SK-N-SH treated with all-trans-retinoic acid at 6 μM for 48 hours (cell line): ENCODE data around the gene NFIB.

ENCODE experiments used
- ATAC-seq: fragments of 200-7000 bp; cut with Tn5 transposase; 3 replicates; pipeline ENCODE4 v1.9.1; 2020; ENCODE audit warnings: mild to moderate bottlenecking, moderate library complexity
- ARNTL ChIP-seq: fragments of 450-650 bp; formaldehyde crosslinking; IDR thresholded peaks from 2 replicates; pipeline ENCODE4 v1.5.0; 2020; ENCODE audit warnings: low read depth, mild to moderate bottlenecking, moderate library complexity, borderline replicate concordance
- CREB5 ChIP-seq: fragments of 250-450 bp; sonication (Bioruptor Pico); IDR thresholded peaks from 2 replicates; pipeline ENCODE4 v1.5.1; 2020; ENCODE audit warnings: low read depth, mild to moderate bottlenecking, moderate library complexity
- CSDC2 ChIP-seq: fragments of 250-450 bp; sonication (Bioruptor Pico); IDR thresholded peaks from 2 replicates; pipeline ENCODE4 v1.5.0; 2020; ENCODE audit warnings: mild to moderate bottlenecking, moderate library complexity
- CSRNP3 ChIP-seq: fragments of 250-450 bp; sonication (Bioruptor Pico); IDR thresholded peaks from 2 replicates; pipeline ENCODE4 v1.5.1; 2021; ENCODE audit warnings: mild to moderate bottlenecking, moderate library complexity
- ESRRG ChIP-seq: fragments of 250-450 bp; sonication (Bioruptor Pico); IDR thresholded peaks from 2 replicates; pipeline ENCODE4 v1.6.1; 2021; ENCODE audit warnings: mild to moderate bottlenecking
- GLIS3 ChIP-seq: fragments of 250-450 bp; sonication (Bioruptor Pico); IDR thresholded peaks from 2 replicates; pipeline ENCODE4 v1.5.0; 2020; ENCODE audit warnings: mild to moderate bottlenecking, moderate library complexity
- ISL1 ChIP-seq: fragments of 250-450 bp; sonication (Bioruptor Pico); IDR thresholded peaks from 2 replicates; pipeline ENCODE4 v2.1.2; 2022; ENCODE audit warnings: mild to moderate bottlenecking, moderate library complexity
- OSR1 ChIP-seq: fragments of 250-450 bp; sonication (Bioruptor Pico); IDR thresholded peaks from 2 replicates; pipeline ENCODE4 v1.8.0; 2022; ENCODE audit warnings: moderate library complexity, mild to moderate bottlenecking, inconsistent platforms
- PATZ1 ChIP-seq: fragments of 250-450 bp; sonication (Bioruptor Pico); IDR thresholded peaks from 2 replicates; pipeline ENCODE4 v1.8.0; 2020; ENCODE audit warnings: mild to moderate bottlenecking, moderate library complexity, borderline replicate concordance
- POU6F1 ChIP-seq: fragments of 250-450 bp; sonication (Bioruptor Pico); IDR thresholded peaks from 2 replicates; pipeline ENCODE4 v1.8.0; 2021; ENCODE audit warnings: low read depth, mild to moderate bottlenecking, moderate library complexity, borderline replicate concordance
- PPARA ChIP-seq: fragments of 250-450 bp; sonication (Bioruptor Pico); IDR thresholded peaks from 2 replicates; pipeline ENCODE4 v1.5.0; 2020; ENCODE audit warnings: mild to moderate bottlenecking, borderline replicate concordance
- RARB ChIP-seq: fragments of 250-450 bp; sonication (Bioruptor Pico); IDR thresholded peaks from 2 replicates; pipeline ENCODE4 v1.8.0; 2021; ENCODE audit warnings: mild to moderate bottlenecking, moderate library complexity
- SNAI2 ChIP-seq: fragments of 250-450 bp; sonication (Bioruptor Pico); IDR thresholded peaks from 2 replicates; pipeline ENCODE4 v1.5.0; 2020; ENCODE audit warnings: mild to moderate bottlenecking, moderate library complexity
- TCF4 ChIP-seq: fragments of 250-450 bp; sonication (Bioruptor Pico); IDR thresholded peaks from 2 replicates; pipeline ENCODE4 v1.8.0; 2021; ENCODE audit warnings: mild to moderate bottlenecking, moderate library complexity, borderline replicate concordance
- TOX ChIP-seq: fragments of 250-450 bp; sonication (Bioruptor Pico); IDR thresholded peaks from 2 replicates; pipeline ENCODE4 v1.8.0; 2021; ENCODE audit warnings: mild to moderate bottlenecking, moderate library complexity, borderline replicate concordance
- ZC3H10 ChIP-seq: fragments of 250-450 bp; sonication (Bioruptor Pico); IDR thresholded peaks from 2 replicates; pipeline ENCODE4 v1.5.1; 2021; ENCODE audit warnings: mild to moderate bottlenecking, moderate library complexity
- ZFP3 ChIP-seq: fragments of 250-450 bp; sonication (Bioruptor Pico); IDR thresholded peaks from 2 replicates; pipeline ENCODE4 v1.5.0; 2020; ENCODE audit warnings: mild to moderate bottlenecking, moderate library complexity
- ZFP30 ChIP-seq: fragments of 450-650 bp; formaldehyde crosslinking; IDR thresholded peaks from 2 replicates; pipeline ENCODE4 v1.5.0; 2022; ENCODE audit warnings: mild to moderate bottlenecking, moderate library complexity
- ZNF565 ChIP-seq: fragments of 450-650 bp; formaldehyde crosslinking; conservative IDR thresholded peaks from 2 replicates; pipeline ENCODE4 v1.5.0; 2020; ENCODE audit warnings: low read depth, mild to moderate bottlenecking, moderate library complexity
- ZNF8 ChIP-seq: fragments of 450-650 bp; formaldehyde crosslinking; IDR thresholded peaks from 2 replicates; pipeline ENCODE4 v1.5.0; 2020; ENCODE audit warnings: mild to moderate bottlenecking, moderate library complexity

NFIB gene

GRCh38 chr9:14210428-14210827 is 103.5 kb downstream of the NFIB start:
- no peak for ATAC-seq
- no peak for TF ChIP-seq ZNF8 (CRISPR knock-in tag)
- TF ChIP-seq TOX (CRISPR knock-in tag), result no peak
- TF ChIP-seq ESRRG (CRISPR knock-in tag), result no peak
- TF ChIP-seq POU6F1 (CRISPR knock-in tag), result no peak
- TF ChIP-seq PPARA (CRISPR knock-in tag), result no peak
- TF ChIP-seq SNAI2, result no peak
- no peak for TF ChIP-seq ZC3H10 (CRISPR knock-in tag)
- TF ChIP-seq CREB5 (CRISPR knock-in tag), result no peak
- TF ChIP-seq ZNF565 (CRISPR knock-in tag), result no peak
- TF ChIP-seq TCF4 (CRISPR knock-in tag), result no peak
- no peak for TF ChIP-seq ZFP30 (CRISPR knock-in tag)
- TF ChIP-seq ISL1, result no peak
- TF ChIP-seq RARB (CRISPR knock-in tag), result no peak
- no peak for TF ChIP-seq OSR1
- TF ChIP-seq ARNTL (CRISPR knock-in tag), result no peak
- TF ChIP-seq, all 23 proteins: peak for 0

- ATAC-seq, result no peak
Measured at GRCh38 chr9:14209399-14210345, 104.3 kb downstream of the NFIB start.

GRCh38 chr9:14207352-14207995 is 106.5 kb downstream of the NFIB start:
- ATAC-seq, result no peak
- TF ChIP-seq ZFP3 (no peak), ZFP30 (CRISPR knock-in tag) (no peak), RARB (CRISPR knock-in tag) (no peak), CREB5 (CRISPR knock-in tag) (no peak), ISL1 (no peak), TCF4 (CRISPR knock-in tag) (no peak), POU6F1 (CRISPR knock-in tag) (no peak), TOX (CRISPR knock-in tag) (no peak), OSR1 (no peak), CSDC2 (no peak), PATZ1 (CRISPR knock-in tag) (no peak), SNAI2 (no peak), CSRNP3 (CRISPR knock-in tag) (no peak), ARNTL (CRISPR knock-in tag) (no peak)

More at GRCh38 chr9:14209399-14210345, 104.3 kb downstream of the NFIB start:
- no peak for TF ChIP-seq RARB (CRISPR knock-in tag)
- TF ChIP-seq PATZ1 (CRISPR knock-in tag), result no peak
- TF ChIP-seq GLIS3 (CRISPR knock-in tag), result no peak
- TF ChIP-seq, all 23 proteins: peak for 0
